ENCODE results near the gene TEAD1. TPM values are rescaled to one million over a fixed set of nuclear protein-coding genes. Genes with fewer than 3 reads are reported as not detected.
A peak's percentile ranks its signal among the peaks of the same experiment; 100 is the strongest.

Gene TEAD1
- polyA plus RNA-seq, 2 of the 4 experiments (the other 2 are of a cell fraction): 111 to 112 TPM

GRCh38 chr11:12793506-12793905 lies 119.3 kb downstream of the TEAD1 start (continued):
- TF ChIP-seq, protein P1, sequence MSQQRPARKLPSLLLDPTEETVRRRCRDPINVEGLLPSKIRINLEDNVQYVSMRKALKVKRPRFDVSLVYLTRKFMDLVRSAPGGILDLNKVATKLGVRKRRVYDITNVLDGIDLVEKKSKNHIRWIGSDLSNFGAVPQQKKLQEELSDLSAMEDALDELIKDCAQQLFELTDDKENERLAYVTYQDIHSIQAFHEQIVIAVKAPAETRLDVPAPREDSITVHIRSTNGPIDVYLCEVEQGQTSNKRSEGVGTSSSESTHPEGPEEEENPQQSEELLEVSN (IDR thresholded peaks at IDR 0.05; ENCODE audit: borderline replicate concordance, low read depth): no peak
- TF ChIP-seq CBX8 (IDR thresholded peaks at IDR 0.05): no peak
- no peak for TF ChIP-seq HEYL (CRISPR knock-in tag; IDR thresholded peaks at IDR 0.05)

DNA sequence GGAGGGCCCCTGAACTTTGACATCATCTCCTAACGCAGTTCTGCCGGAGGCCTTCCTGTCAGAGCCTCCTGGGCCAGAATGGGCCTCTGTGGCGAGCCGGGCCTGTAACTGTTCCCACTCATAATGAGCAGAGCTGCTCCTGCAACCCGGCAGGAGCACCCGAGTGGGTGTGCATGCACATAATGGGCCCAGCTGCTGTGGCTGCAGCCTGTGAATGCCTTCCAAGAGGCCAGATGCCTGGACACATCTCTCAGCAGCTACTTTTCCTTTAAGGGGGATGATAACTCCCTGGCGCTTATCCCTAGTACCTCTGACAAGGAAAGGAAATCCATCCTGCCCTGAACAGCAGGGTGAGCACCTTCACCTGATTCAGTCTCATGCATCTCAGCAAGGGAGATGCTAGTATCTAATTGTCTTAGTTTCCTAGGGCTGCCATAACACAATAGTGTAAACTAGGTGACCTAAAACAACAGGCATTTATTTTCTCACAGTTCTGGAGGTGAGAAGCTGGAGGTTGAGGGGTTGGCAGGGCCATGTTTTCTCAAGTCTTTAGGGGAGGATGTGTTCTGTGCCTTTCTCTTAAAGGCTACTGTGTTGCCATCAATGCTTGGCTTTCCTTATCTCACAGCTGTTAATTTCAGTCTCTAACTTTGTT lies 120.5 kb downstream of the TEAD1 start:
- DNase-seq (ENCODE audit: low read depth in 1 of 2, low spot score in 1 of 2) (no peak), FAIRE-seq (no peak), ATAC-seq (no peak)
- CTCF ChIA-PET: interaction anchor here (0.7 to 1.2 kb wide), 2 partner anchors 10 to 19 kb away, joined by 3 read pairs; no protein-coding TSS in a partner anchor
- Histone ChIP-seq H3K9me3 (no peaks in the 10 kb centered on the region), H3K27ac (peak overlapping the region in 1 of 2 experiments; percentile 20; a peak in 1 of 6 replicates), H3K4me2 (no peak overlapping the region), H3K4me1 (peaks cover 56% of the 10 kb centered on the region), H3K4me3 (no peak overlapping the region)
- TF ChIP-seq ZSCAN20 (CRISPR knock-in tag; IDR thresholded peaks at IDR 0.05) (no peak), RCOR1 (IDR thresholded peaks at IDR 0.05; ENCODE audit: low read depth, low read length) (no peak), MAFK (IDR thresholded peaks at IDR 0.05; ENCODE audit: partially characterized antibody) (no peak), JUN (IDR thresholded peaks at IDR 0.05) (no peak), ZNF302 (CRISPR knock-in tag; IDR thresholded peaks at IDR 0.05) (no peak), SMC3 (IDR thresholded peaks at IDR 0.05) (no peak), HEYL (CRISPR knock-in tag; IDR thresholded peaks at IDR 0.05) (no peak), TFCP2L1 (CRISPR knock-in tag; IDR thresholded peaks at IDR 0.05) (no peak), EHF (CRISPR knock-in tag; IDR thresholded peaks at IDR 0.05) (no peak), RARB (CRISPR knock-in tag; IDR thresholded peaks at IDR 0.05) (no peak), CBX2 (IDR thresholded peaks at IDR 0.05; ENCODE audit: borderline replicate concordance, low read depth) (no peak), ZFP36 (IDR thresholded peaks at IDR 0.05; ENCODE audit: borderline replicate concordance, partially characterized antibody) (no peak), MYC (IDR thresholded peaks at IDR 0.05; ENCODE audit: borderline replicate concordance, low read length) (no peak), KDM5A (IDR thresholded peaks at IDR 0.05) (no peak), BHLHE40 (IDR thresholded peaks at IDR 0.05; ENCODE audit: low read depth, low read length) (no peak)
- TF ChIP-seq, protein P2, sequence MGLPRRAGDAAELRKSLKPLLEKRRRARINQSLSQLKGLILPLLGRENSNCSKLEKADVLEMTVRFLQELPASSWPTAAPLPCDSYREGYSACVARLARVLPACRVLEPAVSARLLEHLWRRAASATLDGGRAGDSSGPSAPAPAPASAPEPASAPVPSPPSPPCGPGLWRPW (IDR thresholded peaks at IDR 0.05): no peak
- TF ChIP-seq, protein P3, sequence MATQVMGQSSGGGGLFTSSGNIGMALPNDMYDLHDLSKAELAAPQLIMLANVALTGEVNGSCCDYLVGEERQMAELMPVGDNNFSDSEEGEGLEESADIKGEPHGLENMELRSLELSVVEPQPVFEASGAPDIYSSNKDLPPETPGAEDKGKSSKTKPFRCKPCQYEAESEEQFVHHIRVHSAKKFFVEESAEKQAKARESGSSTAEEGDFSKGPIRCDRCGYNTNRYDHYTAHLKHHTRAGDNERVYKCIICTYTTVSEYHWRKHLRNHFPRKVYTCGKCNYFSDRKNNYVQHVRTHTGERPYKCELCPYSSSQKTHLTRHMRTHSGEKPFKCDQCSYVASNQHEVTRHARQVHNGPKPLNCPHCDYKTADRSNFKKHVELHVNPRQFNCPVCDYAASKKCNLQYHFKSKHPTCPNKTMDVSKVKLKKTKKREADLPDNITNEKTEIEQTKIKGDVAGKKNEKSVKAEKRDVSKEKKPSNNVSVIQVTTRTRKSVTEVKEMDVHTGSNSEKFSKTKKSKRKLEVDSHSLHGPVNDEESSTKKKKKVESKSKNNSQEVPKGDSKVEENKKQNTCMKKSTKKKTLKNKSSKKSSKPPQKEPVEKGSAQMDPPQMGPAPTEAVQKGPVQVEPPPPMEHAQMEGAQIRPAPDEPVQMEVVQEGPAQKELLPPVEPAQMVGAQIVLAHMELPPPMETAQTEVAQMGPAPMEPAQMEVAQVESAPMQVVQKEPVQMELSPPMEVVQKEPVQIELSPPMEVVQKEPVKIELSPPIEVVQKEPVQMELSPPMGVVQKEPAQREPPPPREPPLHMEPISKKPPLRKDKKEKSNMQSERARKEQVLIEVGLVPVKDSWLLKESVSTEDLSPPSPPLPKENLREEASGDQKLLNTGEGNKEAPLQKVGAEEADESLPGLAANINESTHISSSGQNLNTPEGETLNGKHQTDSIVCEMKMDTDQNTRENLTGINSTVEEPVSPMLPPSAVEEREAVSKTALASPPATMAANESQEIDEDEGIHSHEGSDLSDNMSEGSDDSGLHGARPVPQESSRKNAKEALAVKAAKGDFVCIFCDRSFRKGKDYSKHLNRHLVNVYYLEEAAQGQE (IDR thresholded peaks at IDR 0.05): no peak
- TF ChIP-seq, protein P1 (IDR thresholded peaks at IDR 0.05; ENCODE audit: borderline replicate concordance, low read depth): no peak
- 97% methylated on average over 7 of the region's 7 CpGs for WGBS (ENCODE audit: missing lambda C conversion rate)
- POLR2A ChIA-PET: no interaction called here

DNA sequence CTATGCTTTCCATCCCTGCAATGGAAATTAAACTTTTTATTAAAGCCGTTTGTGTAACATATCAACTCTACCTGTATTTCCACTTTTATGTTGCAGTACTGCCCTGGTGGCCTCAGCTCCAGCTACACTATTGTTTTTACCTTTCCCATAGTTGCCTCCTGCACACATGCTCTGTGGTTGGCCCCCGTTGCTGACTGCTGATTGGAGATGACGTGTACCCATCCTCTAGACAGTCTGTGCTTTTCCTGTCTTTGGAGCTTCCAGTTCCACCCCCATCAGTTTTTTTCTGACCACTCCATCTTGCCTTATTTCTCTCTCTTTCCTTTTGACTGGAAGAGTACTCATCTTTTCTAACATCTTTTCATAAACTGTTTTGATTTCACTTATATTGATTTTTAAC lies 123.8 kb downstream of the TEAD1 start:
- Histone ChIP-seq H3K4me3 (no peak overlapping the region), H3K9me3 (no peaks in the 10 kb centered on the region), H3K4me2 (peak overlapping the region; percentile 72; the same call in 2 of the 3 replicates), H3K4me1 (peaks cover 59% of the 10 kb centered on the region), H3K27ac (peak overlapping the region in 1 of 2 experiments; percentile 89; a peak in 4 of 6 replicates)
- POLR2A ChIA-PET: no interaction called here
- CTCF ChIA-PET: interaction anchor here (1.5 kb wide), 1 partner anchor 14 kb away, joined by 3 read pairs; no protein-coding TSS in a partner anchor
- FAIRE-seq: no peak
- TF ChIP-seq PBX3 (IDR thresholded peaks at IDR 0.05): no peak
- TF ChIP-seq CBX8 (IDR thresholded peaks at IDR 0.05): no peak
- TF ChIP-seq, protein P1 (IDR thresholded peaks at IDR 0.05; ENCODE audit: borderline replicate concordance, low read depth): no peak
- TF ChIP-seq CHD4 (IDR thresholded peaks at IDR 0.05; ENCODE audit: borderline replicate concordance): no peak
- TF ChIP-seq HDAC2 (IDR thresholded peaks at IDR 0.05): no peak
- TF ChIP-seq FOSL2 (IDR thresholded peaks at IDR 0.05): no peak
- no peak for TF ChIP-seq FOSL2 (CRISPR knock-in tag; IDR thresholded peaks at IDR 0.05)
- no peak for TF ChIP-seq SREBF2 (IDR thresholded peaks at IDR 0.05)
- no peak for TF ChIP-seq BCL3 (IDR thresholded peaks at IDR 0.05)
- no peak for TF ChIP-seq EHF (CRISPR knock-in tag; IDR thresholded peaks at IDR 0.05)
- TF ChIP-seq MAFK (IDR thresholded peaks at IDR 0.05; ENCODE audit: partially characterized antibody): no peak
- 65% methylated on average over 3 of the region's 3 CpGs for WGBS (ENCODE audit: missing lambda C conversion rate)
- no peak for DNase-seq (ENCODE audit: low read depth in 1 of 2, low spot score in 1 of 2)
- no peak for ATAC-seq

All from A549 (cell line).